HG03045 (cell line): ENCODE results near the gene OCA2.

ENCODE experiments used
- ATAC-seq: cut with Tn5 transposase; IDR thresholded peaks from one replicate; pipeline ENCODE4 v1.9.1; 2021; ENCODE audit warnings: mild to moderate bottlenecking, moderate library complexity; ENCODE audit not compliant: unreplicated experiment

The OCA2 gene

DNA sequence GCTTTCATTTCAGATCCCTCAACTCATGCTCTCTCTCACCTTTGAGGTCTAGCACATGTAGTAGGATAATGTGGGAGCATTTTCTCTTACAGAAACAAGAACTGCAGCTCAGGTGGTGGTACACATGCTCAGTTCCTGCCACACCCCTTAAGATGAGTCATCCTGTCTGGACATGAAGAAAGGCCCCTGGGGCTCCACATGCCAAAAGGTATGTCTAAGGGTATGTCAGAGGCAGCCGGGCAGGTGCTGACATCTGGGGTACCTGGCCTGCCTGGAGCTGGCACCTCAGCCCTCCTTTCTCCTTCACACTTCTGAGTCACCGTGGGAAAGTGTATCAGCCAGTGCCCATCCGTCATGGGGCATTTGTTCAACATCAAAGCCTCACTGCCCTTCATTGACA, 209.9 kb downstream of the OCA2 start:
- no peak for ATAC-seq

DNA sequence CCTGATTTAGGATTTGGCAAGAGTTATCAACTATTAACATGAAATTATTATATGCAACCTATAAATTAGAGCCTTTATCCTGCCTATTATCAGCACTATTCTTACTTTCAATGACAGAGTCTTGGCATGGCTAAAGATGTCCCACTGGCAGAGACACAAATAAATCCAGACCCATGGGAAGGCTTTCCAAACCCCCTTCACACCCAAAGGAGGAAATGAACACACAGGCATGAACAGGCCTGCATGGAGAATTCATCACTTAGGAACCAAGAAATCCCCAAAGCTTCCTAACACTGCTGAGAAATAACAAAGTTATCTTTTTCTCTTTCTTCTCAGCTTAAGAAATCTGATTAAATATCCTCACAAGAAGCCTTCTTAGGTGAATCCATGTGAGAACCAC, 213.9 kb downstream of the OCA2 start:
- ATAC-seq, result no peak

DNA sequence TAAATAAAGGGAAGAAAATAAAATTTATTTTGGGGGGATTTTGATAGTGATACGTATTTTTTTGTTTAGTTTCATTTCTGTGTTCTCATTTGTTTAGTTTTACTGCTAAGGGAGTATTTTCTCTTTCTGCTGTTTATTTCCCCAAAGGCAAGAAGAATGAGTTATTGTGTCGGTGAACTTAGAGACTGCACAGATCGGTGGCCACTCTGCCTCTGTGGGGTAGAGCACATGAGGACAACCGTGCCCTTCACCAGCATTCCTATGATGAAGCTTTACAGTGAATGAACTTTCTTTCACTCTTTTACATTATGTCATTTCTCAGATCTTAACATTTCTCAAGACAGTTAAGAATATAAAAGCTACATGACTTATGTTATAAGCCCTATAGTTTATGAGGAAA, 214.4 kb downstream of the OCA2 start:
- no peak for ATAC-seq

DNA sequence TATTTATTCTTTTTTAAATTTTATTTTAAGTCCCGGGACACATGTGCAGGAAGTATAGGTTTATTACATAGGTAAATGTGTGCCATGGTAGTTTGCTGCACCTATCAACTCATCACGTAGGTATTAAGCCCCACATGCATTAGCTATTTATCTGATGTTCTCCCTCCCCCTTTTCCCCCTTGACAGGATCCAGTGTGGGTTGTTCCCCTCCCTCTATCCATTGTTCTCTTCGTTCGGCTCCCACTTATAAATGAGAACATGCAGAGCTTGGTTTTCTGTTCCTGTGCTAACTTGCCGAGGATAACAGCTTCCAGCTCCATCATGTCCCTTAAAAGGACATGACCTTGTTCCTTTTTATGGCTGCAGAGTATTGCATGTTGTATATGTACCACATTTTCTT, 220.3 kb downstream of the OCA2 start:
- ATAC-seq, result no peak

DNA sequence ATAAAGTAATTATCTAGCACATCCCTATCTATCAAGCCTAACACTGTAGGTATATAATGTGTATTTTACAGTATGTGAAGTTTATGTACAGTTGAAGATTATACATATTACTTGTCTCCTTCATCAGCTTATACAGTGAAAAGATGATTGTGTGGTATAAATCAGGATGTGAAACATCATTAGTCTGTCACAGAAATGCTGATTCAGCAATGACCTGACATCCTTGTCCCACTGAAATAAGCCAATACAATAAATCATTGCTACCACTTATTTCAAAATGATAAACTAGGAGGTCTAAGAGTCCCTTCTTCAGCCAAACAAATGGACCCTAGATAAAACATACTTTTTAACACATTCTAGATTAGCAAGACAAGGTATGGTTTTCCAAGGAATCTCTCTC, 225.3 kb downstream of the OCA2 start:
- ATAC-seq, result no peak

DNA sequence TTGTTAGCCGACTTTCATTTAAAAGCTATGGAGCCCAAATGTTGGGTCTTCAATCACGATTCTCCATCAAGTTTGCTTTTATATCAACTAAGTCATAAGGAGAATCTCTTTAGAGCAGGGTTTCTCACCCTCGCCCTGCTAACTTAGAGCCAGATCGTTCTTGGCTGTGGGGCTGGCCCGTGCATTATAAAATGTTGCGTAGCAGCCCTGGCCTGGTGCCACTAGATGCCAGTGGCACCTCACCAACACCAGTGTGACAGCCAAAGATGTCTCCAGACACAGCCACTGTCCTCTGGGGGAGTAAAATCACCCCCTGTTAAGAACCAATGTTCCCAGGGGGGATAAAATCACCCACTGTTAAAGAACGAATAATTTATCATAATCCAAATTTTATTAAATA, 226.1 kb downstream of the OCA2 start:
- no peak for ATAC-seq

DNA sequence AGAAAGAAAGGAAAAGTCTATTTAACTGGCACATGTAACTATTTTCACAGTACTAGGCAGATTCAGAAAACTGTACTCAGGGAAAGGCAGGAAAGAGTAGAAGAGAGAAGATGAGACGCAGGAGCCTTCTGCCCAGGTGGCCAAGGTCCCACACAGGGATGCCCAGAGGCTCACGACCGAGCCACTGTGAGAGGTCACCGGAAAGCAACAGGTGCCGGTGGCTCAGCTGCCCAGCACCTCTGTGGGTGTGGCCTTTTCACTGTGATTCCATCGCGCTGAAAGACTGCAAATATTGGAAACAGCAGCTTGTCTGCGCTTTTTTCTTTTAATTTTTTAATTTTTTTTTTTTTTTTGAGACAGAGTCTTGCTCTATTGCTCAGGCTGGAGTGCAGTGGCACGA, 226.8 kb downstream of the OCA2 start:
- ATAC-seq, result no peak

DNA sequence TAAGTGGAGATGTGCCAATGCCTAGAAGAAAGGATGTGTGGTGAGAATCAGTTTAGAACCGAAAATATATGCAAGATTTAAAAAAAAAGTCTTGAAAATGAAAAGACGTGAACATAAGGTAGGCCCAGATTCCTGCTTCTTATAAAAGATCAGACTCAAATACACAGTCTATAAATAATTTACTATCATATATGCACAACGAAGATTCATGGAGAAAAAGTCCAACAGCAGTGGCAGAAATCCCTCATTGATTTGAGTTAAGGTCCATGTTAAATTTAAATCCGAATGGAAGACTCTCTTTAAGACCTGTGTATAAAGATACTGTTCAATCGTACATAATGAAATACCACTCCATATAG, 227.2 kb downstream of the OCA2 start:
- no peak for ATAC-seq

DNA sequence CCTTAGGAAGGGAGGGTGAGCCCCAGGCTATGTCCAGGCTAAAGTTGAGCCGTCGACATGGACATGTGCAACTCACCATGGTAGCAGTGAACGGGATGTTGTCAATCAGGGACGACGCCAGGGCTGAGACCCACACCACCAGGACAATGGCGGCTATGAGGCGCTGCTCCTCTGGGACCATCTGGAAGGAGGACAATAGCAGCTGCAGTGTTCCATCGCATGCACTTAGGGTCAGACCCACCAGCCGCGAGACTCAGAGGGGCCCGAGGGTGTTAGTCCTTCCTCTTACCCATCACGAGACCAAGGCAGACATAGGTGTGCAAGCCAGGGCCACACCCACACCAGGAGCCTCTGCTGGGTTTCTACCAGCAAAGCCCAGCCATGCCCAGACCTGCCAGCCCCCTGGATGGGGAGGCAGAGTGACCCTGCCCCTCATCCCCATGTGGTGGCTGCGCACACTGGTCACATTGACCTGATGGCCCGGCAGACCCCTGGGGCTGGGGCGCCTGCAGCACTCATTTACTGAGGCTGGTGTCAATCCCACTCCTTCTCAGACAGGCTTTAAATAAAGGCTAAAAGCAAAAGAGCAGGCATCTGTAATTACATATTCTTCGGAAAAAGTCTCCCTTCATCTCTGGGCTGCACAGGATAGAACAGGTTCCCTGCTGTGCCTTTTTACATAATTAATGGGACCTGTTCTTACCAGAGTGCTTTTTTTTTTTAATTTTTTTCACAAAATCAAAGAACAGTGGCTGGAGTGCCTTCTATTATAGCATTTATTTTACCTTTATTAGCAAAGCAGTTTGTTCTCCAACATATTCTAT, 227.8 kb downstream of the OCA2 start:
- no peak for ATAC-seq

DNA sequence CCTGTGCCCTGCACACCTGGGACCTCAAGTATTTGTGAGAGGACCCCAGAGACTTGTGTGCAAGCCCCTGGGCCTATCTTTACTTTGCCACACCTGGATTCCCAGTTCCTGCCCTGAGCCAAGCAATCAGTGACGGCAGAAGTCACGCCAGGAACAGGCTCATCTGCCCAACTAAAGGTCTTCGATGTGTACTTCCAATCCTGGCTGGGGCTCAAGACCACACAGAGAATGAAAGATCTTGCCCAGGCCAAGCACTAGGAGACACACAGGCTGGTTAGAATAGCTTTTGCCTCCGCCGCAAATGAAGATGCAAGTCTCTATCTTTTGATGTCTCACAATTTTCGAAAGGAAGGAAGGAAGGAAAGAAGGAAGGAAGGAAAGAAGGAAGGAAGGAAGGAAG, 228.8 kb downstream of the OCA2 start:
- ATAC-seq, result no peak

DNA sequence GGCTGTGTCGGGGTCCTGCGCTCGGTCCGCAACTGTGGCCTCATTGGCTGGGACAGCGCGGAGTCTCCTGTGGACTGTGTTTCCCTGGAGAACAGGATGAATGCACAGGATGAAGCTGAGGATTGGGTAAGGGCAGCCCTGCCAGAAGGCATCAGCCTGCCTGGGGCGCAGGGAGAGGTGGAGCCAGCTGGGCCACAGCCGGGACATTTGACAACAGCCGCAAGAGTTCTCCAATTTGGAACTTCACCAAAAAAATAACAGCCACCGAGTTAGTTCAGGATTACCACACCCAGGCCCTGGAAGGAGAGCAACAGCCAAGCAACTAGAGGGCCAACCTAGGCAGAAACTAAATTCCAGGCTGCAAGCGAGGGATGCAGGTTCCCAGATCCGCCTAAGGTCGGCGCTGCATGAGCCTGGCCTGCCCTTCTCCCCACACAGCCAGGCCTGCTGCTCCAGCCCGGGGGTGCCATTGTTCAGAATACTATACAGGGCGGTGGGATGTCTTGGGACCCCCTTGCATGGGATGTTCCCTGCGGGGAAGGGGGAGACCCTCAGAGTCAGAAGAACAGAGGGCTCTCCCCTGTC, 229.3 kb downstream of the OCA2 start:
- no peak for ATAC-seq

DNA sequence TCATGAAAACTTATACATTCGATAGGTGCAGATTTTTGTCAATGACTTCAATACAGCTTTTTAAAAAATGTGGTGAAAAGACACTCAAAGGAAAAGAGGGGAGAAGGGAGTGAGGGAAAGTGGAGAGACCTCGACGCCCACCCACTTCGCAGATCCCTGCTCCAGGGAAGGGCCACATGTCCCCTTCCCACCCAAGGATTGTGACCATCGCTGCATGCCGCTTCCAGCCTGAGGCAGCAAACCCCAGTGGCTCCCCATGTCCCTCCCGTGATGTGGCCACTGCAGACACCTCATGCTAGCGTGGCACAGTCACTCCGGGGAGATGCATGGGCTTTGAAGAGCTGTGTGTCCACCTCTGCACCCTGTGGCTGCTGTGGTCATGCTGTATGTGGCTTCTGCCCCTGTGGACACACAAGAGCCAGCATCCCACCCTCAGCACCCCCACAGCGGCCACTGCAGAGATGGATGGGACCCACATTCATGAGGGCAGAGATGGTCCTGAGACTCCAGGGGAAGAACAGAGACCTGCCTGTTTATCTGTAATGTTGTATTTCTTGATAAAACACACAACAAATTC, 230.2 kb downstream of the OCA2 start:
- ATAC-seq, result no peak

DNA sequence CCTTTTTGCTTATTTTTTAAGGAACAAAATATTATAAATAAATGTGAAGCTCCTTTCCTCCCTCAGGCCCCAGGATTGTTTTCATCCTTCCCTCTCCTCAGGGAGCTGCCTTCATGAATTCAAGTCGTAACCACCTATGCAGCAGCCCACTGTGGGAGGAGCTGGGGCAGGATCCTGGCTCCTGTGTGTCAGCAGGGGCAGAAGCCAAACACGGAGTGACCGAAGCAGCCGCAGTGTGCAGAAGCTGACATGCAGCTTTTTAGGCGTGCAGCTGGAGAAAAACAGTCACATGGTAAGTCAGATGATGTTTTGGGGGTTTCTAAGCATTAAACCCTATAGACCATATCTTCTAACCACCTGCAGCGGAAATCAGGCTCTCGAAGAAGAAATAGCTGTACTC, 231.3 kb downstream of the OCA2 start:
- ATAC-seq, result no peak

DNA sequence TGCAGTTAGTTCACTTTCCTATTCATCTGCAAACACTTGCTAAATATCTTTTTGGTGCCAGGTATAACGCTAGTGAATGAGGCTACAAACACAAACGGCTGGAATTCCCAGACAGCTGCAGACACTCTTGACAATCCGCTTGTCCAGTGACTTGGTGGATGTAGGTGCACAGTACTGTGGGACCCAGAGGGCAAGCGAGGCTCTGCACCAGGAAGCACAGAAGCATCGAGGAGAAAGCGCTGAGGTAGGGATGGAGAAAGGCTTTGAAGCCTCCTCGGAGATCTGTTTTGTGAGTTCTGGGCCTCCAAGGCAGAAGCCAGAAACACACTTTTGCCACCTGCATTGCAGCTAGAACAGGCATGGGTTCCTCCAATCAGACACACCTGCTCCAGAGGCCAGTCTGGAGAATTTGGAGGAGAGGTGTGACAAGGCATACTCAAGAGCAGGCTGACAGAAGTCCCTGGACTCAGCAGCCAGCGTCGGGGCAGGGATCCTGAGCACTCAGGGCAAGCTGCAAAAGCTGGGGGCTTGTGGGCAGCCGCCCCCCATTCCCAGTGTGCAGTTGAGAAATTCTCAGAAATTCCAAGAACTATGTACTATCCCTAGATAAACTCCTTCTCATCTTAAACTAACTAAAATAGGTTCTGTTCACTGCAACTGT, 232.5 kb downstream of the OCA2 start:
- no peak for ATAC-seq

DNA sequence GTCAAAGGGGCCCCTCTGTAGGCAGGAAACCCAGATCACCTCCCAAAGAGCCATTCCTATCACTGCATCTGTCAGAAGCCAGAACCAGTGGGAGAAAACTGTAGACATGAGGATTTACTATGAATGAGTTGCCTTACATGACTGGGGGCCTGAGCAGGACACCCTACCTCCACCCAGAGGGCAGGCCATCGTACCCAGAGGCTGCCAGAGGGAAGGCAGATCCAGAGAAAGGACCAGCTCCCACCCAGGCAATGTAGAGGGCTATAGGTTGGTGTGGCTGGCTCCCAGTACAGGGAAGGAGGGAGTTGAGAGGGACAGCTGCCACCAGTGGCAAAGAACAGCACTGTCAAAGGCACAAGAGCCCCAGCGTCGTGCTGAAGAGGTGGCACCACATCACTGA, 233.2 kb downstream of the OCA2 start:
- ATAC-seq, result no peak

DNA sequence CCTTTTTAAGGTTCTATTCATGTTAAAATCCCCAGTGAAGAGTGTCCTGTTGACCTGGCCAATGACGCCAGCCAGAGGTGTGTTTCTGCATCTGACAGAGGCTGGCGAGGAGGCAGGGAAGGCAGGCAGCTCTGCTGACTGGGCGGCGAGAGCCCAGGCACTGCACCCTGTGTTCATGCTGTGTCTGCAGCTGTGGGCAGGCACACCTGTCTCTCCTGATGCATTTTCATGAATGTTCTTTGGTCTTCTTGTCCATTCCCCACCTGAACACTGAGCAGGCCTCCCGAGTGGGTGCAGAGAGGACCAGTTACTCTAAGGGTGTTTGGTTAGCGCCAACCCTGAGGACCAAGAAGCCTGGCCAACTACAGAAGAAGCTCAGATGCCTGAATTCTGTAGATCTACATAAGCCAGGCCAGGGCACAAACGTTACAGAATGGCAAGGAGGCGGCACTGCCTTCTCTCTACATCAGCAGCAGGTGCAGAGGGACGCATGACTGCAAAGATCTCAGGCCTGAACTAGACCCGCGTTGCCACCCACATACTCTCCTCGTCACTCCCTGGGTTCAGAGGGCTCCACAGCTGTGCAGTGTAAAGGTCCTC, 233.7 kb downstream of the OCA2 start:
- no peak for ATAC-seq

DNA sequence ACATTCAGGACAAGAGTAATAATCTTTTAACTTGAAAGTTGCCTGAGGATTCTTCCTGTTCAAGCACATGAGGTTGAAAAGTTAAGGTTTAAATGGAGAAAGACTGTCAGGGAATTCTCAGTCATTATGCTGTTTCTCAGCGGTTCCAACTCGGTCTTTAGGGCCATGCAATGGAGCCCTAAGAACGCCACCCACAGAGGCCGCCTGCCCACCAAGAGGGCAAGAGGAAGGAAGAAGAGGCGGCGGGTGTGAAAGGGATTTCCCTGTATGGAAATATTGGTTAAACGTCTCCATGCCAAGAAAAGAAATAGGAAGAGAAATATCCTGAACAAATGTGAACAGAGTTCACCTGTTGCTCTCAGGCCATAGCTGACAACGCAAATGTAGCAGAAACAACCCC, 234.4 kb downstream of the OCA2 start:
- ATAC-seq, result no peak

DNA sequence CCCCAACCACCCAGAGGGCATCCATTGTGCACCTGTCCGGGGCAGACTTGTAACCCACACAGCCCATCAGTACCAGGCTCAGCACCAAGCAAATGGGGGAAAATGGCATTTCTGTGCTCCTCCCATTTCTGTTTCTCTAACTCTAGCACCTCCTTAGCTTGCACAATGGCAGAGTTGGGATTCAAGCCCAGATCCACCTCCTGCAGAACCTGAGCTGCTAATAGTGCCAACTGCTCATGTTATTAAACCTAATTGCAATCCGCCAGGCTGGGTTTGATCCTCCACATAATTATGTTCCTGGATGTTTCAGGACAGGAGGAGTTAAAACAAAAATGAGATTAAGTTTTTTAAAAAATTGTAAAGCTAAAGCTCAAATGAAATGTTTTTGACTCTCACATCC, 235.0 kb downstream of the OCA2 start:
- ATAC-seq, result no peak

DNA sequence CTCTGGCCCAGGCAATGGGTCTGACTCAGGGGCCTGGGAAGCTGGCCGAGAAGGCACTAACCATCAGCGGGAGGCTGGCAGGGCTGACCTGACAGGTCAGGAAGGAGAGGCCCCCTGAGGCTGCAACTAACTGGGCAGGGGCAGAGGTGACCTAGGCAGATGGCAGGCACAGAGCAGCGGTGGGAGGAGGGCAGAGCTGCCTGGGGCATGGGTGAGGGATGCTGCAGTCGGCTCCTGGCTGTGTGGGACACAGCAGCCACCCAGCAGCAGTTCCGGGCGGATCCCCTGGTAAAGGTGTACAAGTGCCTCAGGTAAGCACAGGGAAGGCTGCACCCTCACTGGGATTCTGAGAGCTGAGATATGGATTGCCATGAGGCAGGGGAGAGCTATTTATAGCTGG, 236.1 kb downstream of the OCA2 start:
- ATAC-seq, result no peak

DNA sequence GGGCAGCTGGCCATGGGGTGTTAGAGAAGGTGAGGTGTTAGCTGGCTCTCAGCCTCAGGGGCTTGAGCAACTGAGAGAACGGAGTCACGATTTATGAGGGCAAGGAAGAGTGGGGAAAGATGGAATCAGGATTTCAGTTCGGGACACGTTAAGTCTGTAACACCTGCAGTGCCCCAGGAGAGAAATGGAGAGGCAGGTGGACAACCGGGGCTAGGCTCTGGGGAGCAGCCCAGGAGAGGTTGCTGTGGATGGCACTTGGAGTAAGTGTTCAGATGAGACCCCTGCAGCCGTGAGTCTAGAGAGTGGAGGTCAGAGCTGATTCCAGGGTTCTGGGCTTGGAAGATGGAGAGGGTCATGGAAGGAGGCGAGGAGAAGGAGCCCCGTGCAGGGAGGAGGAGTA, 237.9 kb downstream of the OCA2 start:
- no peak for ATAC-seq

DNA sequence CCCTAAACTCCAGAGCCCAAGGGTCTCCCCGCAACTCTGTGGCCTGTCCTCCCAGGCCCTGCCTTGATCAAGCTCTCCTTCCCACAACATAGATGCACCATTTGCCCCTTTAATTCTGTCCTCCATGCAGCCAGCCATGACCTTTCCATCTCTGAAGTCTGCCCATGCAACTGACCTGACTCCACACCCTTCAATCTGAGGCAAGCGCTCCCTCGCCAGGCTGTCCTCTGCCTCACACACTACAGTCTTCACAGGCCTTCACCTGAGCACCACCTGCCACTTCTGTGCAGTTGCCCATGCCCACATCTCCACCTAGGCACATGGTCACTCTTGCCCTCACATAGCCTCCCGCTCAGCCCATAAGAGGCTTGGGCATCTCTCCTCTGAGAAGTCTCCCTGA, 244.0 kb downstream of the OCA2 start:
- ATAC-seq, result no peak

DNA sequence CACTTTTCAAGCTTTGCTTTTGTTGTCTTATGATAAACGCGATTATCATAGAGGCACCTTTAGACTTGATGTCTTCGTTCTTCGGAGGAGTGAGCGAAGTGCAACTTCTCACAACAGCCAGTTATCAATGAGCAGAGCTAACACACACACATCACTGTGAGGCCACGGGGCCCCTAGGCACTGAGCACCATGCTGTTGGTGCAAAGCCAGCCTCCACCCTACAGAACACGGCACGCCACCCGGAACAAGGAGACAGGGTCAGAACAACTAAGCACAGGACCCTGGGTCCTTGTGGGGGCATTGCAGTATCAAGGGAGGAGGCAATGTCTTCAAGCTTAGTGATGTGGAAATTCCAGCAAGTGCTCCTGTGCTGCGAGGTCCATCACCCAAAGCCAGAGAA, 244.5 kb downstream of the OCA2 start:
- no peak for ATAC-seq
